Kidney epithelial cell (primary cell): ENCODE results near the gene ICA1. TPM values are rescaled to one million over a fixed set of nuclear protein-coding genes. Genes with fewer than 3 reads are reported as not detected.

Source experiments
- DNase-seq: peaks from one replicate; pipeline ENCODE4 v3.0.0-alpha.2; 2010; ENCODE audit warnings: low read depth
- H3K27me3 ChIP-seq: 2 replicates; pipeline ENCODE4 v1.6.0; 2011; ENCODE audit warnings: low read length; ENCODE audit not compliant: control insufficient read depth, insufficient read depth
- H3K36me3 ChIP-seq: 2 replicates; pipeline ENCODE4 v1.5.1; 2011; ENCODE audit warnings: low read length; ENCODE audit not compliant: control insufficient read depth, insufficient read depth
- H3K4me3 ChIP-seq: 2 replicates; pipeline ENCODE4 v1.5.1; 2011; ENCODE audit warnings: low read depth, mild to moderate bottlenecking, control low read depth, low read length
- total RNA-seq: library from RNA; depleted of rRNA; stranded (reverse); fragments of >200 nt; gene quantifications from 2 replicates; pipeline ENCODE4 v1.2.3, GENCODE V29; 2015
- TF ChIP-seq, protein P1 (sequence below): IDR thresholded peaks from 2 replicates; pipeline ENCODE4 v1.5.1; 2011; ENCODE audit warnings: mild to moderate bottlenecking, moderate library complexity, low read length, control low read depth, inconsistent platforms; ENCODE audit not compliant: insufficient read depth, poor library complexity, severe bottlenecking

Gene ICA1
- total RNA-seq, 1 donor from 2014 or later: 20.7 TPM

DNA sequence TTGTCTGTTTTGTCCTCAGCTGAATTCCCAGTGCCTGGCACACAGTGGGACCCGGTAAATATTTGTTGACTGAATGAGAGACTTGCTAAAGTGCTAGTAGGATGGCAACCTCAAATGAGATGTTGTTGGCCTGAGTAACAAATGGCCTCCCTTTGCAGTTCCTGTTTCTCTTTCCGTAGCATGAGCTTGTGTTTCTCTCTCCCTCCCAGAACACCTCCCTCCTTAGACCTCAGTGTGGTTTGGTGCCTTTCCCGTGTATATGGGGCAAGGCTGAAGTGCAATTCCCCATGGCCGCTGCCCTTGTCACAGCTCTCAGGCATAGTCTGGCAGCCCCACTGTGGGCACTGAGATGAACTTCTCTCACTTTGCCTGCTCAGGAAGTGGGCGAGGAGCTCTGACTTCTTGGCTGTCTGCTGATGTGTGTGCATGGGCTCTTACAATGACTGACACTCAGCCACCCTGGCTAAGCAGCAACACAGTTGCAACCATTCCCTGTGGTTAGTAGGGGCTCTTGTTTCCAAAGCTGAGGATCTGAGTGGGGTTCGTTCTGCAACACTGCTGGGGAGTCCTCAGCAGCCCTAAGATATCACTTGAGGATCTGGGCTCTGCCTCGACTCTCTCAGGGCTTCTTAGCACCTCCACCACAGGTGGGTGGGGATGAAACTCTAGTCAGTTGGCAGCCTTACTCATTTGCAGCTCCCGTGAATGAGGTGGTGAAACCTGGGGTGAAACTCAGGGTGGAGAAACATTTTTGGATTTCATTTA, 136.1 kb downstream of the ICA1 start:
- TF ChIP-seq, protein P1, sequence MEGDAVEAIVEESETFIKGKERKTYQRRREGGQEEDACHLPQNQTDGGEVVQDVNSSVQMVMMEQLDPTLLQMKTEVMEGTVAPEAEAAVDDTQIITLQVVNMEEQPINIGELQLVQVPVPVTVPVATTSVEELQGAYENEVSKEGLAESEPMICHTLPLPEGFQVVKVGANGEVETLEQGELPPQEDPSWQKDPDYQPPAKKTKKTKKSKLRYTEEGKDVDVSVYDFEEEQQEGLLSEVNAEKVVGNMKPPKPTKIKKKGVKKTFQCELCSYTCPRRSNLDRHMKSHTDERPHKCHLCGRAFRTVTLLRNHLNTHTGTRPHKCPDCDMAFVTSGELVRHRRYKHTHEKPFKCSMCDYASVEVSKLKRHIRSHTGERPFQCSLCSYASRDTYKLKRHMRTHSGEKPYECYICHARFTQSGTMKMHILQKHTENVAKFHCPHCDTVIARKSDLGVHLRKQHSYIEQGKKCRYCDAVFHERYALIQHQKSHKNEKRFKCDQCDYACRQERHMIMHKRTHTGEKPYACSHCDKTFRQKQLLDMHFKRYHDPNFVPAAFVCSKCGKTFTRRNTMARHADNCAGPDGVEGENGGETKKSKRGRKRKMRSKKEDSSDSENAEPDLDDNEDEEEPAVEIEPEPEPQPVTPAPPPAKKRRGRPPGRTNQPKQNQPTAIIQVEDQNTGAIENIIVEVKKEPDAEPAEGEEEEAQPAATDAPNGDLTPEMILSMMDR: no peak
- Histone ChIP-seq H3K4me3 (no peak overlapping the region), H3K36me3 (no peaks in the 10 kb centered on the region), H3K27me3 (no peaks in the 10 kb centered on the region)
- DNase-seq: no peak

DNA sequence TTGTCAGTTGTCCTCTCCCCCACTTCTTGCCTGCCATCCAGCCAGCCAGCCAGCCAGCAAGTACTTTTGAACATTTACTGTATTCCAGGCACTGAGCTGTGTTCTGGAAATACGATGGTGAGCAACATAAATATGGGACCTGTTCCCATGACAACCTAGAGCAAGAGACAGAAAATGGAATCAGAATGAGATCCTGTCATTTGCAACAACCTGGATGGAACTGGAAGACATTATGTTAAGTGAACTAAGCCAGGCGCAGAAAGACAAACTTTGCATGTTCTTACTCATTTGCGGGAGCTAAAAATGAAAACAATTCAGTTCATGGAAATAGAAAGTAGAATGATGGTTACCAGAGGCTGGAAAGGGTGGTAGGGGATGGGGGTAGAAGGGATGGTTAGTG, 140.7 kb downstream of the ICA1 start:
- TF ChIP-seq, protein P1: no peak
- no peak for DNase-seq
- no peak overlapping the region for H3K4me3 ChIP-seq
- H3K27me3 ChIP-seq: no peaks in the 10 kb centered on the region
- H3K36me3 ChIP-seq: no peaks in the 10 kb centered on the region

DNA sequence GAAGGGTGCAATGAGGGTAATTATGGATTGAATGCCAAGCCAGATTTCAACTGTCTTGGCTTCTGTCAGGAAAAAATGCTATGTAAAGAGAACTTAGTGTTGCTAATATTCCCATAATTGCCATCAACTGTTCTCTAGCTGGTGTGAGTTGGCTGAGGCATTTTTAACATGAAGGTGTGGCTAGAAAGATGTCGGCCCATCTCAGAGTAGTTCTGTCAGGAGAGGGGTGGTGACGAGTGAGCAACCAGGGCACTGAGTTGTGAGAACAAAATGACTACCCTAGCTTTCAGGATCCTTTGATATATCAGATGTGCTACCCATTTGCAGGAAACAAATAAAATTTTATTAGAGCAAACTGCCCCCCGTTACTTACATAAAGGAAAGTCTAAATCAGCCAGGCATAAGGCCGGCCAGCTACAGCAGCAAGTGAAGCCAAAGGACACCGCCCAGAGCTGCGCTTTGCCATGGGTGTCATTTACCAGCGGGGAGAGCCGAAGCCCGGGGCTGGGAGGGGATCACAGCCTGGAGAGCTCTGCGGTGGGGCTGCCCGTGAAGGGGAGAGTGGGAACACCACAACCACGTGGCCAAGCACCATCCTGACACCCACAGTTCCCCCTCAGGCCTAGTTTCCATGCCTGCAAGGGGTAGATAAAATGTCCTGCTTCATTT, 141.4 kb downstream of the ICA1 start:
- no peaks in the 10 kb centered on the region for H3K27me3 ChIP-seq
- no peak overlapping the region for H3K4me3 ChIP-seq
- H3K36me3 ChIP-seq: no peaks in the 10 kb centered on the region
- TF ChIP-seq, protein P1: no peak
- no peak for DNase-seq

DNA sequence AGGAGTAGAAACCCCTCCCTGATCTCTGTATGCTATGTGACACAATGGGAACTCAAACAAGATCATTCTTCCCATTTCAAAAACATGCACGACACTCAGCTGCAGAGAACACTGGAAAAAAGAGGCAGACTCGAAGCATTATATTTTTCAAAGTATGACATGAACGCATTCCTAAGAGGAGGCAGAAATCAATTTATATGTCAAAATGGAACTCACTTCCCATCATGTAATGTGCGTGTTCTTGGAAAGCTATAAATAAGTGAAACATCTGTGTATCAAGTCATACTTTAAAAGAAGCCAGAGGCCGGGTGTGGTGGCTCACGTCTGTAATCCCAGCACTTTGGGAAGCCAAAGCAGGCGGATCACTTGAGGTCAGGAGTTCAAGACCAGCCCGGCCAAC, 142.7 kb downstream of the ICA1 start:
- TF ChIP-seq, protein P1: no peak
- no peak overlapping the region for H3K4me3 ChIP-seq

DNA sequence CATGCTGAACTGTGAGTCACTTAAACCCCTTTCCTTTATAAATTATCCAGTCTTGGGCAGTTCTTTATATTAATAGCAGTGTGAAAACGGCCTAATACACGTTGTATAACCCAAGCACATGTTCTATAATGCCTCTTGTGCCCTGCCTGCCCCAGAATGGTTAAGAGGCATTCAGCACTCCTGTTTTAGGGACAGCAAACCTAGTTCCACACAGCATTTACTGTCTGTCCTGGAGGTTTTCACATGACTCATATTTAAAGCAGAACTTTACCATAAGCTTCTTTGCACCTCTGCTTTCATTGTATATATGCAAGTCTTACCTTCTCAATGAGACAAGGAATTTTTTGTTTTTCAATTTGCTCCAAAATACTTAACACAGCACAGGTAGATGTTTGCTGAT, 144.8 kb downstream of the ICA1 start:
- H3K36me3 ChIP-seq: no peaks in the 10 kb centered on the region
- TF ChIP-seq, protein P1: no peak
- no peak for DNase-seq
- no peaks in the 10 kb centered on the region for H3K27me3 ChIP-seq
- no peak overlapping the region for H3K4me3 ChIP-seq

More for the DNA sequence above, 142.7 kb downstream of the ICA1 start:
- H3K27me3 ChIP-seq: no peaks in the 10 kb centered on the region
- no peaks in the 10 kb centered on the region for H3K36me3 ChIP-seq
- DNase-seq: no peak
